Epidermal melanocyte (primary cell): ENCODE data around the gene FEV.

Experiments
- DNase-seq: peaks from one replicate; pipeline ENCODE4 v3.0.0; 2011; ENCODE audit warnings: low spot score; ENCODE audit not compliant: insufficient read length

FEV gene

DNA sequence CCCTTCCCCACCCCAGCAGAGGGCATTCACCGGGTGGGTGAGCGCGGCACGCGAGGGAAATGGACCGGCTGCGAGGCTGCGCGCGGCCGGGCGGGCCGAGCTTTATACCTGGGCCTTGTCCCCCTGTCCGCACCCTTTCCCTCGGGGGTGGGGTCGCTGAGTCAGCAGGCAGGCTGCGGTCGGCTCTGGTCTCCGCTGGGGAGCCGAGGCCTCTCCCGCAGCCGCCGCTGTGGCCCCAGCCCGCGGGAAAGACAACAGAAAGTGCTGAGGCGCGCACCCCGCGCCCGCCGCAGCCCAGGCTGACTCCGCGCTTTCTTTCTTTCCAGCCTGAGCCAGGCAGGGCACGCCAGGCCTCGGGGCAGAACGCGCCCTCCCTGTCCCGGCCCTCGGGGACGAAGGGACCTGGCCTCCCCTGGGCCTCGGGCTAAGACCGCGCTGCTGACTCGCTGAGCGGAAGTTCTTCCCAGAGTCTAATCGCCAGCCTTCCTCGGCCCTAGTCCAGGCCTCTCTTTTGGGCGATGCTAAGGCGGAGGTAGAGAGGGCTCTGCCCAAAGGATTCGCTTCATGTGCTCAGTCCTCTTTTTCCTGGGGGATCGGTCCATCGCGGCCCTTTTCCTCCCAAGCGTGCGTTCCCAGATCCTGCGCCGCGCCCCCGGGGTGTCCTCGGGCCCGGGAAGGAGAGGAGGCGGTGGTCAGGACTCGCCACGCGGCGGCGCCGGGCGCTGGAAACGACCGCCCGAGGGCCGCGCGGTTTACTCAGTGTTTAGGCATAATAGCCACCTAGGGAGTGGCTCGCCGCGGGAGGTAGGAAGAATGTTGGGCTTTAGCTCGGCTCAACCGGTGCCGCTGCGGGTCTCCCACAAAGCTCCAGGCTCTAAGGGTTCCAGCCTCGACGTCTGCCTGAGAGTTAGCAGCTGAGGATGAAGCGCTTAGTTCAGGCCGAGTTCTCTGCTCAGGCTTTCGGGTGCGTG lies 8.6 kb upstream of the FEV start, which contains the start of gene CRYBA2:
Gene CRYBA2, minus strand, starts transcription at position 78 of the 971 bp plus-strand sequence. CDS start 246 bp downstream, outside the sequence.
- DNase-seq = peak; percentile 17

DNA sequence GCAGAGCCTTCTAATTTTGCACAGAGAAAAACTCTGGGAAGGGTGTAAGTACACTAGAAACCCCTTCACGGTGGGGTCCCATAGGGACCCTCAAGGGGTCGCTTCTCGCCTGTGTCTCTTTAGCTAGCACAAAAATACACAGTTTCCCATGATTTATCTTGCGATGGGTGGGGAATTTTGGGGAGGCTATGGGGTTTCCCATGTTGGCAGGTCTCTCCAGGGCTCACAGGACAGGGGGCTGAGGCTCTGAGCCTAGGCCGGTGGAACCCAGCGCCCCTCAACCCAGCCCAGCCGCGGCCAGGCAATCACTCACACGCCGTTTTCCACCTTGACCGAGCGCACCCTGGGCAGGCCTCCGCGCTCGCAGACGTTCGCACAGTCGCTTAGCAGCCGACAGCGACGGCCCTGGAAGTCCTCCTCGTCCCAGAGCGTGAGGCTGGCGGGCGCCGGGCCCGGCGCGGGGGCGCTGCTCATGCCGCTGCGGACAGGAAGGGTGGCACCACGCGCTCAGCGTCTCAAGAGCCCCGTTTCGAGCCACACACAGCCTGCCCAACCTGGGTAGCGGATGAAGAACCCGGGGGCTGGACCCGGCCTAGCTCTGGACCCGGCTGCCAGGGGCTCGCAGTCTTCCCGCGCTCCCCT lies 7.8 kb upstream of the FEV start:
- peak; percentile 14 for DNase-seq

DNA sequence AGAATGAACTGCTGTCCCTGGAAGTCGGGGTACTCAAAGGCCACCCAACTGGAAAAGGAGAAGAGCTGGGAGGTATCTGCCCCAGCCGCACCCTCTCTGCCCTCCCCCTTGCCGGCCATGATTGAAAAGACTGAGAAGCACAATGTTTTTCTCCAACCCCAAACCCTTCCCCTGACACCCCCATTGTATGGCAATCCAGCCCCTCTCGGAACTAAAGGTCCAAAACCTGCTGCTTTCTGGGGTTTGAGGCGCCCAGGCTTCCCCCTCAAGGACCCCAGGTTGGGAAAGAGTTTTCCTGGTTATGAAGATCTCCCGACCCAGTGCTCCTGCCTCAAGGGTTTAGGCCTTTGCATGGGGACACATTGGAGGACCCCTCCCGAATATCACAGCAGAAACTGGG lies 7.2 kb upstream of the FEV start:
- no peak for DNase-seq

DNA sequence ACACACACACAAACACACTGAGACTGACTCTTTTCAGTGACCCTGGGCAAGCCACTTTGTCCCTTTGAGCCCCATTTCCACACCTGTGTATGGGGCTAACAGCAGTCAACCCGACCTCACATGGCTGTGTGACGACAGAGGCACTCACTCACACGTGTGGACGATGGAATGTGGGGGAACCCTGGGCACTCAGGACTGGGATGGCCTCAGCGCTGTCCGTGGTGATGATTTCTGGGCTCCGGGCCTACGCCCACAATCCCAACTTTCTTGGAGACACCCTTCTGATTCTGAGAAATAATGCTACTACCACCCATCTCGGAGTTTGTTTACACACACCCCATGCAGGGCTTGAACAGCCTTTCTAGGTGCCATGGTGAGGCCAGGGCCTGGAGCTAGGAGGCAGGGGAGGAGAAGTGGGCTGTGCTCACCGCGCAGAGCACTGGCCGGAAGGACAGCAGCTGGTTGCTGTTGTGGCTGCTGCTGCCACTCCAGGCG lies 6.7 kb upstream of the FEV start:
- peak; percentile 14 for DNase-seq

DNA sequence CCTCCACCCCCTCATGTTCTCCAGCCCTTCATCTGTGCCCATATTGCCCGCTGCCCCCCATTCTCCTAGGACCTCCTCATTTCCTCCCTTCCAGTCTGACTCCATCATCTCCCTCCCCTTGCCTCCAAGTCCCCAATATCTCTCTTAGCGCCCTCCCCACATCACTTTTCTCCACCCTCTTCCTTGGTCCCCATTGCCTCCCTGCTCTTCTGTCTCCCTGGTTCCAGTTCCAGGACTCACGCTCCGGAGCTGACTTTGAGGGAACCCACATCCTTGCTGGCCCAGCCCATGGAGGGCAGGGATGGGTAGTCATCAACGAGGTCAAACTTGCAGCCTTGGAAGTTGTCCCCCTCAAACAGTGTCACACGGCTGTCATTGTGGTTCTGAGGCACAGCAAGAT lies 5.6 kb upstream of the FEV start:
- DNase-seq = peak; percentile 8

DNA sequence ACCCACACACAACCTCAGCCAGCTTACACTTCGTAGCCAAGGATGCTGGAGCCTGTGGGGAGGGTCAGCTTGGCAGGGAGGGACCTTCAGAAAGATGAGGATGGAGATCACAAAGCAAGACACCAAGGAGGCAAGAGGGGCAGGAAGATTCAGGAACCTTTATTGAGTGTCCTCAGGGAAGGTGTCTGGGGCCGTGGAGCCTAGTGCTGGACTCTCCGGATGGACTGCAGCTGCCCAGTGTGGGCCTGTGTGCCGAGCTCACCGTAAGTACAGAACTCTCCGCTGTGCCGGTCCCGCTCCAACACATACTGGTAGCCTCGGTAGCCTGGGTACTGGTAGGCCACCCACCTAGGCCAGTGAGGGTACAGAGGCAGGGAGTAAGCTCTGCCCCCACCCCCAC lies 5.1 kb upstream of the FEV start:
- DNase-seq = no peak

DNA sequence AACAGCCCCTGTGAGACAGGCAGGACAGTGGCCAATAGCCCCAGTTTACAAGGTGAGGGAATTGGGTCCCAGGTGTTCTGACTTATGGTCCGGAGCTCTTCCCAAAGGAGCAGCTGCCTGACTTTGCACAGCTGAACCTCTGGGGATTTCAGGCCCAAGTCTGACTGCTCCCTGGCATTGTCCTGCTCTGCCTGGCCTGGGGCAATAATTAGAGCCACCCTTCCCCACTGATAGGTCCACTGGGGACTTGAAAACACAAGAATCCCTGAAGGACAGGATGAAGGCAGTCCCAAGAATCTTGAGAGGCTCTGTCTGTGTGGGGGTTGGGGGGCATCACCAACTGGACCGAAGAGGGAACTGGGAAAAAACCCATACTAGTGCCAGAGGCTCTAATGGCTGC lies 3.7 kb upstream of the FEV start:
- no peak for DNase-seq

DNA sequence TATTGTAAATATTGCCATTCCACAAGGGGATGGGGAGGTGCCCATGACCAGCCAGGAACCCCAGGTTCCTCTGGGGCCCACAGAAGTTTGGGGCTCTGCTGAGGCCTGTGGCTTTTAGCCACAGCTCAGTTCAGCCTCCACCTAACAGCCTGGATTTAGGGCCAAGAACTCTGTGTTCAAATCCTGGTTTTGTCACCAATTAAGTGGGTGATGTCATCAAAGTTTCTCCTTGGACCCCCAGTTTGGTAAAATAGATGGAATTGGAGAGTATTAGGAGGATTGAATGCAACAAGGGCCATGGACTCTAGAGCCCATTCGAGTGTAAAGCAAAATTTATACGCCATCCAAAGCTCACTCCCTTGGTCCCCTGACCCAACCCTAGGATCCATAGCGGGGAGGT lies 3.2 kb upstream of the FEV start:
- peak; percentile 13 for DNase-seq

DNA sequence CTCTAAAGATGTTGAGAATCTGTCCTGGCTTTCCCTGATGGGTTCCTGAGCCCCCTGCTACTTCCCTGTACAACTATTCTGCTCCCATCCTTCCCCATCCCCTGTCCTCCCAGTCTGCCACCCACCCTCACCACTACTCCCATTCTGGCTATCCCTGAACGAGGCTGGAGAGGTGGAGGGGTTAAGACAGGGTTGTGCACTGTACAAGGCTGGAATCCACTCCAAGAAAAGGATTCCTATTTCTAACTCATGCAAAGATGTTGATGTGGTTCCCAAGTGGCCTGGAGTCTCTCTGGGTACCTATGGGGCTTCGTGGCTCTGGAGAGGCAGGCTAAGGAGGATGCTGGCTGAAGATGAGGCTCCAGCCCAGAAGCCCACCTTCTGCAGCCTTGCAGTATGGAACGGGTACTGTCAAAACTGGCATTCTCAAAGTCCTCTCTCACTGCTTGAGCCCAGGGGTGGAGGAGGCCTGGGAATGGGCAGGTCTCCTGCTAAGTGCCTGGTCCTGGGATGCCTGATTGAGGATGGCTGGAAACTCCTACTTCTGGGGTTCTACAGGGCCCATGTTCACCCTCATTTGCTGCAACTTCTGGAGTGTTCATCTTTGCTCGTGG lies 1.3 kb upstream of the FEV start:
- peak; percentile 16 for DNase-seq

DNA sequence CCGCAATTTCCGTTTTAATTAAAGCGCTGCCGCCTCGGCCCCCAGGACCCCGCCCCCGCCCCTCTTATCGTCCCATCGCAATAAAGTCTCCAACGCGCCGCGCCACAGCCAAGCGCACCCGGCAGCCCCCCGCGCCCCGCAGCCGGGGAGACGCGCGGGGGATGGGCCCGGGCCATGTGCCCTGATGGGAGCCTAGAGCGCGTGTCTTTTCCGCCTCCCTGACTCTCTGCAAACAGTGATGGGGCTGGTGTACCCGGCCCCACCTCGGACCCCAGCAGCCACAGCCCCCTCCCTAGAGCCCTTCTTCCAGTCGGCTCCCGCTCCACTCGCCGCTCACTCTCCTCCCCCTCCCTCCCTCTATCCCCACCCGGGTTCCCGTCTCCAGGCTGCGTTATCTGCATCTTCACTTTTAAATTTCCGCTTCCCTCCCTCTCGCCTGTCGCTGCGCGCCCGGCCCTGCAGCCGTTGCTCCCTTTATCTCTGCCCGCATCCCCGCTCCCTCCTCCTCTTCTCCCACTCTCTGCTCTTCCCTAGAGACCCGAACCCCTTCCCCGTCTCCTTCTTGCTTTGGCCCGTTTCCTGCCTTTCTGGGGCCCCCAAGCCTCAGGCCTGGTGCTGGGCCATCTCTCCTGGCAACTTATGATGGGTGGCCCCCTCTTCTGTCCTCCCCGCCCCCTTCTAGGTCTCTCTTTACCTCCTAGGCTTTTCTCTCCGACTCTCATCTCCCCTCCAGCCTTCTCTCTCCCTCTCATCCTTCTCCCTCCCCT lies 524 bp upstream of the FEV start:
- peak; percentile 13 for DNase-seq

DNA sequence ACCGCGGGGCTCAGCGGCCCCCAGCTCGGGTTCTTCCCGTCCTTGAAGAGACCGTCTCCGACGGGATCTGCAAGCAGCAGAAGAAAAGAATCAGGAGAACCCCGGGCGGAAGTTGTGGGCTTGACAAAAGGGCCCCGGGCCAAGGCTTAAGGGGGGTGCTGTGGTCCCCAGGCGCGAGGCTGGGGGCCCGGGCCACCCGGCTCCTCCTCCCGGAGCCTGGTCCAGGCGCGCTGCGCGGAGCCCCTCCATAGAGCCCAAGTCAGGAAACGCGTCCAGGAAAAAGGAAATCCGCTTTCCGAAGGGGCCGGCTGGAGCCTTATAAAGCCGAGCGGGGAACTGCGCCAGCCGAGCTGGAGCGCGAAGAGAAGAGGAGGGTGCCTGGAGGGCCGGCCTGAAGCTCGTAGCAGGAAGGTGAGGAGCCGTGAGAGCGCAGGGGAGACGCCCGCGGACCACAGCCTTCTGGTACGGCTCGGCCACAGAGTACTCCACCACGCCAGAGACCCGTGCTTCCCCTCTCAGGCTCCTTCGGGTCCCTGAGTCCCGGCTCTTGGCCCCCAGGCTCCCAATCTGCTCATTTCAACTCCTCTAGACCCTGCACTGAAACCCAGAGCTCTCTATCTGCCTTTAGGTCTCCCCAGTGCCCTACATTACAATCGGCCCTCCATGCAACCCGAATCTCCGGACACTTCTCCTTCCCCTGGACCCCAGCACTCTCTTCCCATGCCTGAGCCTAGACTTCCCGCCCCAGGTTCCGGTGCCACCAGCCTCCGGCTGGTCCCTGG lies 554 bp downstream of the FEV start:
- peak; percentile 16 for DNase-seq

DNA sequence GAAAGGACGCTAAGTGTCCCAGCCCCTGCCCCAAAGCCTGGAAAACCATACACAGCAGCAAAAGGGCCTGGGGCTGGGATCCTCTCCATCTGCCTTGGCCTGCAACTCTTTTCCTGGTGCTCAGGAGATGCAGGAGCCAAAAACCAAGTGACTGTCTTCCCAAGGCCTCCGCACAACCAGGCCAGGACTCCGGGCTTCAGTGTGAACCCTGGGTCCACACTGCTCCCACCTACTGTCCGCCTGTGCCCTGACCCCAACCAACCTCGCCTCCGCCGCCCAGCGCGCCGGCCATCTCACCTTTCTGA lies 1.1 kb downstream of the FEV start:
- DNase-seq = no peak

DNA sequence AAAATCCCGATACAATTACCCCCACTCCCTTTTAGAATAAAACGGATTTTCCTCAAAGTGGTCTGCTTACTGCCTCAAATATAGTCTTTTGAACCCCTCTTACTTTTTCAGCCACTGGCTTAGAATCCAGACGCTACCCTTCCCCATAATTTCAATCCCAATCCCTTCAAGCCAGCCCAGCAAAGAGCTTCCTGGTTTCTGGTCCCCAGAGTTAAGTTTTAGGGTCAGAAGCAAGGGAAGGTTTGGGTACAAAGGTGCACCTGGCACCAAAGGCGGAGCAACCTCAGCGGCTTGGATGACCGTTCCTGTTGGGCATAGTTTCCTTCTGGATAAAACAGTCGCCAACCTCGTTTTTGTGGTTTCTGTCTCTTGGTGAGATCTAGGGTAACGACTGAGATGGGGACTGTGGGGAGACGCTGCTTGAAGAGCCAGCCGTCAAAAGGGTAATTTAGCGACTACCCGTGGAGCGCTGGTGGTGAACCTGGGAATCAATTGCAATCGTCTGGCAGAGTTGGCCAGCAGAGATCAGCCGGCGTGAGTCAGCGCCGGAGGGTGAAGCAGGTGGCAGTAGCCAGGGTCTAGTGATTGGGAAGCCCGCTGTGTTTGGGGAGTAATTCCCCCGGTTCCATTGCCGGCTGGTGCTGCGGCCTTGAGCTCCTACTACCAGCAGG lies 1.6 kb downstream of the FEV start:
- DNase-seq = peak; percentile 14

DNA sequence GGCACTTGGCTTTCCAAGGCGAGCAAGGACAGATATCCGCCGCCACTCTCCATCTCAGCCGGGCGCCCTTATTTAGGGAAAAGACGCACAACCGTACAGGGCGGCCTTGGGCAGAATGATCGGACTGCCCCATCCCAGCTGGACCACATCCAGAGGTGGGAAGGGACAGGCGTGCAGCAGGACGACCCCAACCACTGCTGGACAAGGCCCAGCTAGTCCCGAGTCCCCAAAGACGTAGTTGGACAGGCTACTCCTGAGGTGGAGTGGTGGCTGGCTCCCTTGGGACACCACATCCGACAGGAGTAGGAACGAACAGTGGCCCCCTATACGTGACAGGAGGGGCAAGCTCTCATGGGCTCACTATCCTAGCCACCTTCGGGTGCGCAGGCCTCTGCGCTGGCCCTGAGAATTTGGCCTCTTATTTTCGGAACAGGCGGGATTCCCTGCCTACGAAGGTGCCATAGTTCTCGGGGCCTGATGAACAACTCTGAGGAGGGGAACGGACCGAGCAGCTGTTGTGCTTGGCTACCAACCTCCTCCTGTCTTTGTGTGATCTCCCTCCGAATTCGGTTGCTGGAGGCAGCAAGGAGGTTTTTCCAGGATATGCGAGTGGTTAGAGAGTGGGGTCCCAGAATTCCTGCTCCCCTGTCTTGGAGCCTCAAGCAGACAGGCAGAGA lies 2.3 kb downstream of the FEV start:
- peak; percentile 12 for DNase-seq

DNA sequence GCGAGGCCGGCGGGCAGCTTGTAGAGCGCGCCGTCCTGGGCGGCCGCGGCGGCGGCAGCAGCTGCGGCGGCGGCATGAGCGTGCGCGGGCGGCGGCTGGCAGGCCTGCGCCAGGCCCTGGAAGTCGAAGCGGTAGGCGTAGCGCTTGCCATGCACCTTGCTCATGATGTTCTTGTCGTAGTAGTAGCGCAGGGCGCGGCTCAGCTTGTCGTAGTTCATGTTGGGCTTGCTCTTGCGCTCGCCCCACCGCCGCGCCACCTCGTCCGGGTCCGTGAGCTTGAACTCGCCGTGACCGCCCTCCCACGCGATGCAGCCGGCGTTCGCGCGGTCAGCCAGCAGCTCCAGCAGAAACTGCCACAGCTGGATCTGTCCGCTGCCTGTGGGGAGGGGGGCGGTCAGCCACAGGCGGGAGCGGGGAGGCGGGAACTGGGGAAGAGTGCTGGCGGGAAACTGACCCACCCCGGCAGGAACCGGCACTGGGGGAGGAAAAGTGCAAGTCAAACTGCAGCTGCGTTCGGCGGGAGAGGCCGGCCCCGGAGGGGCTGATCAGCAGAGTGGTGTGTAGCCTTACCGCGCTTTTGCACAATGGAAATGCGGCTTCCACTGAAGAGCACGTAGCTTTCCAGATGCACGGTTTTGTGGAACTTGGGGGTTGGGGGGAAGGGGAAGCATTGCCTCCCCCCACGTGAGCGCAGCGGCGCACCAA lies 3.0 kb downstream of the FEV start:
- peak; percentile 12 for DNase-seq

DNA sequence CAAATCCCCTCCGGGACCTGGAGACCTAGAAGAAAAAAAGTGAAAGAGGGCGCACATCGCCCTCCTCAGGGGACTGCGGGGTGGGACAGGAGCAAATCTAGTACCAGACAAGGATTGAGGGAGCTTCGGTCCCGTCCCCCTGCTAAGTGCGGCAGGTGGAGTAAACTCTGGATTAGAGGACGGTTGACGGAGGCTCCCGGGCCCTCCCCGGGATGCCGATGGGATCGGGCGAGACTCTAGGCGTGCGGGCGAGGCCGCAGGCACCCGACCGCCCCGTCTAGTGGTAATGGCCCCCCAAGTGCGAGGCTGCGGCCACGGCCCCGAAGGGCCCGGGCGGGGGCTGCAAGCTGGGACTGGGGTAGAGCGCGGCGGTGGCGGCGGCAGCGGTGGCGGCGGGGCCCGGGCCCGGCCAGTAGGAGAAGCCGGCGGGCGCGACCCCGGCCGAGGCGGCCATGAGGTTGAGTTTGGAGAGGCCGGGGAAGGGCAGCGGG lies 3.5 kb downstream of the FEV start:
- peak; percentile 11 for DNase-seq

DNA sequence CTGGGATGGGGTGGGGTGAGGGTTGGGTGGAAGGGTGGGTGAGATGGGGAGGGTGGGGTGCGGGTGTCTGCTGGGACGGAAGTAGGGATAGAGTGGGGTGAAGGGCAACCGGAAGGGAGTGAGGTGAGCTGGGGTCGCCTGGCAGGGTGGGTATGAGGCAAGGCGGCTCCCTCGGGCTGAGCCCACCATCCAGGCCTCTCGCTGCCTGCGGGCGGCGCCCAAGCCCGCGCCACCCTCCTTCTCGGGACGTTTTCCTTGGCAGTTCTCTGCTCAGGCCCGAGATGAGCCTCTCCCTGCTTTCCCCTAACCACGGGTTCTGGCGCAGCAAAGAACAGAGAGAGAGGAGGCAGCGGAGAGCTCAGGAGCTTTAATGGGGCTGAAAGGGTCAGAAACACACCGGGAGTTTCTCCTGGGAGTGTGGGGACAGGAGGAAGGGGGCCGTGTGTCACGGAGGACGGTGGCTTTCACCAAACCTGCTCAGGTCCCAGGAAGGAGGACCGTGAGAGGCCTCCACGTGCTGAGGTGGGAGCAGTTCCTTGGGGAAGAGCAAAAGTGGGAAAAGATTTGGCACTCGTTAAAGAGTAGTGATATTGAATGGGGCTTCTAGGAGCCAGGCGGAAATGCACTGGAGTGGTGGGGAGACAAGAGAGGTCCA lies 4.1 kb downstream of the FEV start:
- DNase-seq = peak; percentile 9
